CD14-positive monocyte (primary cell): Measurements from ENCODE around the gene PPP1R3A. TPM values are rescaled to one million over a fixed set of nuclear protein-coding genes. Genes with fewer than 3 reads are reported as not detected.

Experiments
- DNase-seq, 3 donors: peaks; one replicate each; pipeline ENCODE4 v3.0.0-alpha.2; 2011 to 2022
- H2AFZ ChIP-seq: 2 replicates; pipeline ENCODE4 v1.6.0; 2012; ENCODE audit warnings: mild to moderate bottlenecking, low read depth, low read length, inconsistent platforms; ENCODE audit not compliant: insufficient read depth, poor library complexity, severe bottlenecking
- H3K27ac ChIP-seq, 2 donors: 1 replicate in 1 of 2; 2 replicates in 1 of 2; pipeline ENCODE4 v1.5.1; 2012 to 2013; ENCODE audit warnings: low read length in 2 of 2, control low read depth in 1 of 2, inconsistent platforms in 1 of 2, low read depth in 1 of 2, mild to moderate bottlenecking in 1 of 2
- H3K27me3 ChIP-seq, 2 donors: one replicate each; pipeline versions ENCODE4 v1.6.0 to v1.6.1; 2011 to 2013; ENCODE audit warnings: low read length in 2 of 2; ENCODE audit not compliant: control insufficient read depth in 2 of 2, insufficient read depth in 2 of 2
- H3K36me3 ChIP-seq, 2 donors: replicated peaks in 1 of 2; 1 replicate in 1 of 2; 2 replicates in 1 of 2; pipeline versions ENCODE4 v1.5.1 to v1.6.1; 2012 to 2013; ENCODE audit warnings: low read length in 2 of 2, control low read depth in 1 of 2, inconsistent platforms in 1 of 2, mild to moderate bottlenecking in 1 of 2; ENCODE audit not compliant: insufficient read depth in 2 of 2, control insufficient read depth in 1 of 2
- H3K4me1 ChIP-seq, 2 donors: 1 replicate in 1 of 2; 2 replicates in 1 of 2; pipeline versions ENCODE4 v1.5.1 to v1.6.1; 2012 to 2013; ENCODE audit warnings: low read length in 2 of 2, control low read depth in 1 of 2, inconsistent platforms in 1 of 2, mild to moderate bottlenecking in 1 of 2, moderate library complexity in 1 of 2; ENCODE audit not compliant: insufficient read depth in 2 of 2, control insufficient read depth in 1 of 2
- H3K4me2 ChIP-seq: replicated peaks from 2 replicates; pipeline ENCODE3; 2012; ENCODE audit warnings: low read length, moderate library complexity, mild to moderate bottlenecking; ENCODE audit not compliant: poor library complexity, severe bottlenecking; ENCODE audit errors: extremely low read depth
- H3K4me3 ChIP-seq, 3 experiments: fragments of 200-600 bp in 1 of 3; sonication (generic) in 1 of 3; replicated peaks in 1 of 3; 1 replicate in 2 of 3; 2 replicates in 1 of 3; pipeline ENCODE4 v1.5.1; 2011 to 2013; ENCODE audit warnings: low read length in 3 of 3, mild to moderate bottlenecking in 3 of 3, control low read depth in 2 of 3, low read depth in 2 of 3, inconsistent platforms in 1 of 3, moderate library complexity in 1 of 3
- H3K79me2 ChIP-seq: 2 replicates; pipeline ENCODE4 v1.6.0; 2012; ENCODE audit warnings: mild to moderate bottlenecking, control low read depth, inconsistent platforms, low read length, moderate library complexity; ENCODE audit not compliant: insufficient read depth
- H3K9ac ChIP-seq: 2 replicates; pipeline ENCODE4 v1.6.0; 2017; ENCODE audit warnings: low read length, mild to moderate bottlenecking; ENCODE audit not compliant: insufficient read depth, poor library complexity, severe bottlenecking
- H3K9me3 ChIP-seq, 2 donors: replicated peaks in 1 of 2; 1 replicate in 1 of 2; 2 replicates in 1 of 2; pipeline versions ENCODE4 v1.5.1 to v1.6.1; 2012 to 2013; ENCODE audit warnings: low read length in 2 of 2, control low read depth in 1 of 2; ENCODE audit not compliant: control insufficient read depth in 1 of 2, insufficient read depth in 1 of 2
- H4K20me1 ChIP-seq: 2 replicates; pipeline ENCODE4 v1.6.0; 2012; ENCODE audit warnings: mild to moderate bottlenecking, low read length, control low read depth, moderate library complexity; ENCODE audit not compliant: insufficient read depth
- H3K27ac Mint-ChIP-seq, 7 donors: one replicate each; pipeline ENCODE4 v1.8.0; 2020; ENCODE audit warnings: mild to moderate bottlenecking in 7 of 7, mixed read lengths in 7 of 7, moderate library complexity in 6 of 7, inconsistent platforms in 2 of 7
- H3K27me3 Mint-ChIP-seq, 3 donors: one replicate each; pipeline ENCODE4 v1.8.0; 2021 to 2022; ENCODE audit warnings: low read depth in 3 of 3, mild to moderate bottlenecking in 3 of 3, mixed read lengths in 3 of 3, moderate library complexity in 3 of 3, inconsistent platforms in 1 of 3
- H3K36me3 Mint-ChIP-seq, 2 donors: one replicate each; pipeline ENCODE4 v1.8.0; 2020; ENCODE audit warnings: mixed read lengths in 2 of 2, inconsistent platforms in 1 of 2, mild to moderate bottlenecking in 1 of 2
- H3K4me1 Mint-ChIP-seq: one replicate; pipeline ENCODE4 v1.8.0; 2020; ENCODE audit warnings: mild to moderate bottlenecking, mixed read lengths
- H3K4me3 Mint-ChIP-seq, 2 donors: one replicate each; pipeline ENCODE4 v1.8.0; 2020; ENCODE audit warnings: mild to moderate bottlenecking in 2 of 2, mixed read lengths in 2 of 2, moderate library complexity in 1 of 2
- H3K9me3 Mint-ChIP-seq, 7 donors: one replicate each; pipeline ENCODE4 v1.8.0; 2020 to 2022; ENCODE audit warnings: mixed read lengths in 7 of 7, mild to moderate bottlenecking in 6 of 7, moderate library complexity in 6 of 7, inconsistent platforms in 2 of 7
- WGBS: methylation state at CpG from one replicate; pipeline ENCODE4 v1.1.5; 2013; ENCODE audit warnings: missing lambda C conversion rate; ENCODE audit not compliant: insufficient coverage; 5-methylcytosine and 5-hydroxymethylcytosine counted together
- intact Hi-C, 2 donors: fragments of 100-400 bp; cut with micrococcal nuclease; formaldehyde crosslinking; loops; one replicate each; pipeline versions ENCODE4 v1.15.0 to v1.15.1; 2023
- polyA plus RNA-seq, 3 donors: library from polyadenylated mRNA; depleted of rRNA in 1 of 3; unstranded in 2 of 3; stranded (reverse) in 1 of 3; fragments of 300-500 nt in 2 of 3; fragments of >200 nt in 1 of 3; fragmentation: Illumina TruSeq in 2 of 3; gene quantifications; 1 replicate in 2 of 3; 2 replicates in 1 of 3; pipeline ENCODE4 v1.2.3, GENCODE V29; 2012 to 2021
- TF ChIP-seq, protein P1 (sequence below): fragments of 200-600 bp; IDR thresholded peaks from one replicate; pipeline ENCODE4 v1.8.0; 2022; ENCODE audit warnings: antibody characterized with exemption, mild to moderate bottlenecking

PPP1R3A gene
- polyA plus RNA-seq, 3 donors, result not detected

DNA sequence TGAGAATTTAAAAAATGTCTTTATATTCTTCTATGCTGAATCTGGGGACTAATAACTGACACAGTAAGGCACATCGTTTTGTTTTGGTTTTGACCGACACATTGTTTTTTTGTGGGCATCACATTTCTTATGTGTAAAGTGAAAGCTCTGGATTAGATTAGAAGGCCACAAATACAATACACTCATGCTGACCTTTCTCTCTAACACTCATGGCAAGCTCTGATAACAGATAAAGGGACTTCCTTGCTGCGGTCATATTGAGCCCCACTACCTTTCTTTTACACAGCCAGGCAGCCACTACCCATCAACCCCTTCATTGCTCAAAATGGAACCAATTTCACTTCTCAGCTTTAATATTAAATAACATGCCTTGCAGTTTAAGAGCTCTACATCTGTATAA lies 26.0 kb downstream of the PPP1R3A start:
- H2AFZ ChIP-seq, result no peak overlapping the region

DNA sequence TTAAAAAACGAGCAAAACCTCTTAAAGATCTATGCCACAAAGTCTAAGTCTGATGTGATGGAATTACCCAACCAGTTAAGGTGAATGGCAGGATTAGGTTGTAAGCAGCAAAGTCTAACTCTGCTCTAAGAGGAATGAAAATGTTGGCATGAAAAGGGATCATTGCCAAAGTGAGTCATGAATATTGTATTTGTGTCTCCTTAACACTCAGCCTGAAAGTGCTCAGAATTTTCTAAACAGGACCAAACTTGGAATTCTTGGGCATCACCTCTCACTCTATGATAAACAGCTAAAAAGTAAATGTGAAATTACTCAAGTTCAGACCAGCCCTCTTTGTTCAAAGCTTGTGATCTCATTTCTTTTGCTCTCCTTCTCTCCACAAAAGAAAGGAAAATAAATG lies 27.0 kb downstream of the PPP1R3A start:
- H3K4me1 Mint-ChIP-seq, result no peaks in the 10 kb centered on the region
- TF ChIP-seq, protein P1, sequence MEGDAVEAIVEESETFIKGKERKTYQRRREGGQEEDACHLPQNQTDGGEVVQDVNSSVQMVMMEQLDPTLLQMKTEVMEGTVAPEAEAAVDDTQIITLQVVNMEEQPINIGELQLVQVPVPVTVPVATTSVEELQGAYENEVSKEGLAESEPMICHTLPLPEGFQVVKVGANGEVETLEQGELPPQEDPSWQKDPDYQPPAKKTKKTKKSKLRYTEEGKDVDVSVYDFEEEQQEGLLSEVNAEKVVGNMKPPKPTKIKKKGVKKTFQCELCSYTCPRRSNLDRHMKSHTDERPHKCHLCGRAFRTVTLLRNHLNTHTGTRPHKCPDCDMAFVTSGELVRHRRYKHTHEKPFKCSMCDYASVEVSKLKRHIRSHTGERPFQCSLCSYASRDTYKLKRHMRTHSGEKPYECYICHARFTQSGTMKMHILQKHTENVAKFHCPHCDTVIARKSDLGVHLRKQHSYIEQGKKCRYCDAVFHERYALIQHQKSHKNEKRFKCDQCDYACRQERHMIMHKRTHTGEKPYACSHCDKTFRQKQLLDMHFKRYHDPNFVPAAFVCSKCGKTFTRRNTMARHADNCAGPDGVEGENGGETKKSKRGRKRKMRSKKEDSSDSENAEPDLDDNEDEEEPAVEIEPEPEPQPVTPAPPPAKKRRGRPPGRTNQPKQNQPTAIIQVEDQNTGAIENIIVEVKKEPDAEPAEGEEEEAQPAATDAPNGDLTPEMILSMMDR, result no peak
- H3K4me3 ChIP-seq, result no peak overlapping the region
- intact Hi-C loops, result no loop called here
- no peak overlapping the region for H3K27ac Mint-ChIP-seq
- H3K9me3 Mint-ChIP-seq, result peaks cover 0 to under 1% (median 0%) of the 10 kb centered on the region in 7 donors
- no peak overlapping the region for H3K4me2 ChIP-seq
- no peak overlapping the region for H3K9ac ChIP-seq
- peaks cover 0 to 4% of the 10 kb centered on the region in 2 donors for H3K9me3 ChIP-seq
- WGBS, result no CpG with 5 or more reads among the region's 1 CpG
- no peak overlapping the region for H2AFZ ChIP-seq
- DNase-seq, result no peak
- peaks cover 0 to 3% (median 0%) of the 10 kb centered on the region in 3 donors for H3K27me3 Mint-ChIP-seq
- no peaks in the 10 kb centered on the region for H3K36me3 Mint-ChIP-seq
- H3K4me1 ChIP-seq, result no peaks in the 10 kb centered on the region
- no peak overlapping the region for H3K27ac ChIP-seq
- H3K36me3 ChIP-seq, result no peaks in the 10 kb centered on the region
- no peaks in the 10 kb centered on the region for H4K20me1 ChIP-seq
- no peaks in the 10 kb centered on the region for H3K27me3 ChIP-seq
- no peaks in the 10 kb centered on the region for H3K79me2 ChIP-seq
- no peak overlapping the region for H3K4me3 Mint-ChIP-seq

More for the DNA sequence above, 26.0 kb downstream of the PPP1R3A start:
- no peaks in the 10 kb centered on the region for H3K79me2 ChIP-seq
- H3K9me3 Mint-ChIP-seq, result no peaks in the 10 kb centered on the region
- TF ChIP-seq, protein P1, result no peak
- H3K4me2 ChIP-seq, result no peak overlapping the region
- H3K27me3 ChIP-seq, result no peaks in the 10 kb centered on the region
- no peak overlapping the region for H3K27ac Mint-ChIP-seq
- no peak for DNase-seq
- H3K36me3 Mint-ChIP-seq, result no peaks in the 10 kb centered on the region
- H3K4me3 Mint-ChIP-seq, result no peak overlapping the region
- no peak overlapping the region for H3K27ac ChIP-seq
- no peaks in the 10 kb centered on the region for H3K27me3 Mint-ChIP-seq
- intact Hi-C loops, result no loop called here
- 50% methylated on average over 1 of the region's 3 CpGs for WGBS
- H3K9me3 ChIP-seq, result peaks cover 0 to under 1% of the 10 kb centered on the region in 2 donors
- H3K9ac ChIP-seq, result no peak overlapping the region
- H3K4me1 ChIP-seq, result no peaks in the 10 kb centered on the region
- H3K4me3 ChIP-seq, result no peak overlapping the region
- H3K4me1 Mint-ChIP-seq, result no peaks in the 10 kb centered on the region
- no peaks in the 10 kb centered on the region for H4K20me1 ChIP-seq
- H3K36me3 ChIP-seq, result no peaks in the 10 kb centered on the region
